ENCODE measurements around the gene BAG1. TPM values are rescaled to one million over a fixed set of nuclear protein-coding genes. Genes with fewer than 3 reads are reported as not detected.

BAG1 gene
- total and polyA plus RNA-seq, 9 donors = 41.0 to 70.9 (median 59.6) TPM

DNA sequence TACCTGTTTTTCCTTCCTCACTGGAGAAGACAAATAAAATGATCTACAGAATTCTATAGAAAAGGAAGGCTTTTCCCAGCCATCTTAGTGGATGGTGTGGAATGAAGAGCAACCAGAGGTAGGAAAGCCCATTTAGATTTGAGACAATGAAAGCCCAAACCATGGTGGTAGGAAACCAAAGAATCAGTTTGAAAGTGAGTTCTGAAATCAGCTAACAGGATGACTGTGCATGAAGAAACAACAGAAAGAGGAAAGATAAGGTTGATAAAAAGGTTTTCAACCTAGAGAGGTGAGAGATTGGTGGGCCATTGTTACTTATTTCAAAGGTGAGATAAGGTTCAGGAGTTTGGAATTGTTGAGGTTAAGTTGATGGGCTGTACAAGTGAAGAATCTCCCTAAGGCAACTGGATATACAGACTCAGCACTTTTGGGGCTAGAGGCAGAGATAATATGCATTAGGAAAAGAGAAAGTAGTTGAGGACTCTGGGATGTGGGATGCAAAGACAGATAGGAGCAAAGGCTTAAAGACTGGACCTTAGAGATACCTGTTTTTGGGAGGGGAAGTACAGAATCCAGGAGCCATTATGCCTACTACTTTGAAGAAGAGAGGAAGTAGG, 2.8 kb upstream of the BAG1 start:
- H3K36me3 ChIP-seq = no peaks in the 10 kb centered on the region
- H3K27ac ChIP-seq = no peak overlapping the region
- peaks cover 11% of the 10 kb centered on the region for H3K4me1 ChIP-seq (ENCODE audit: insufficient read depth)
- no peak for TF ChIP-seq POLR2A (IDR thresholded peaks at IDR 0.05)
- TF ChIP-seq, protein P1, sequence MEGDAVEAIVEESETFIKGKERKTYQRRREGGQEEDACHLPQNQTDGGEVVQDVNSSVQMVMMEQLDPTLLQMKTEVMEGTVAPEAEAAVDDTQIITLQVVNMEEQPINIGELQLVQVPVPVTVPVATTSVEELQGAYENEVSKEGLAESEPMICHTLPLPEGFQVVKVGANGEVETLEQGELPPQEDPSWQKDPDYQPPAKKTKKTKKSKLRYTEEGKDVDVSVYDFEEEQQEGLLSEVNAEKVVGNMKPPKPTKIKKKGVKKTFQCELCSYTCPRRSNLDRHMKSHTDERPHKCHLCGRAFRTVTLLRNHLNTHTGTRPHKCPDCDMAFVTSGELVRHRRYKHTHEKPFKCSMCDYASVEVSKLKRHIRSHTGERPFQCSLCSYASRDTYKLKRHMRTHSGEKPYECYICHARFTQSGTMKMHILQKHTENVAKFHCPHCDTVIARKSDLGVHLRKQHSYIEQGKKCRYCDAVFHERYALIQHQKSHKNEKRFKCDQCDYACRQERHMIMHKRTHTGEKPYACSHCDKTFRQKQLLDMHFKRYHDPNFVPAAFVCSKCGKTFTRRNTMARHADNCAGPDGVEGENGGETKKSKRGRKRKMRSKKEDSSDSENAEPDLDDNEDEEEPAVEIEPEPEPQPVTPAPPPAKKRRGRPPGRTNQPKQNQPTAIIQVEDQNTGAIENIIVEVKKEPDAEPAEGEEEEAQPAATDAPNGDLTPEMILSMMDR (IDR thresholded peaks at IDR 0.05) = no peak
- no peak for TF ChIP-seq EP300 (IDR thresholded peaks at IDR 0.05)
- intact Hi-C loops (cut with DNase I) = no loop called here
- H3K4me3 ChIP-seq = no peak overlapping the region
- H3K27me3 ChIP-seq = no peaks in the 10 kb centered on the region
- no peak for DNase-seq
- no peaks in the 10 kb centered on the region for H3K9me3 ChIP-seq

DNA sequence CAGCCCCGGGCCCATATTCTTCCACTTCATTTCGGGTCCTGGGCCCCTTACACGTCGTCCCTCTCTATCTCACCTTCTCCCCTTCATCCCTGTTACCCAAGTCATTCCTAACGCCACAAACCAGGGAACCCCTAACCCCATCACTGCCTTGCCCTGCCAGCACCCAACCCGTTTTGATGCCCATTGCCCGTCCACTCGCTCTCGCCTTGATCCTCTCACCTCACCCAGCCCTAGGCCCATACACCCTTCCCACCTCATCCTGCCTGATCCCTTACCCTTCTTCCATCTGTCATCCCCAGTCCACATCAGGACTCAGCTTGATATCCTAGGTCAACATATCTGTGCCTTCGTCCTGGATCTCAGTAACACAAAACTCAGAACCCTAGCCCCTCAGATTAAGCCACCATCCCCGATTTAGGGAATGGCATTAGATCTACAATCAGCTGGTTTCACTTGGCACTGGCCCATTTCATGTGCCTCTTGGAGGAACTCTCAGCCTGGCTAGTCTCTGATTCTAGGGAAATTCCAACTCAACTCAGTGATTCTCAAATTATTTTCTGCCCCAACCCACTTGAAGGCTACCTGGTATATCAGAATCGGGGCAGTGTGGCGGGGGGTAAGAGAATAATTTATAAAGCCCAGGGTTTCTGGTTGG, 830 bp upstream of the BAG1 start:
- TF ChIP-seq, protein P1 (IDR thresholded peaks at IDR 0.05) = no peak
- no peak for TF ChIP-seq POLR2A (IDR thresholded peaks at IDR 0.05)
- no peak for TF ChIP-seq EP300 (IDR thresholded peaks at IDR 0.05)
- Histone ChIP-seq H3K9me3 (no peaks in the 10 kb centered on the region), H3K4me1 (ENCODE audit: insufficient read depth) (peaks cover 11% of the 10 kb centered on the region), H3K36me3 (no peaks in the 10 kb centered on the region), H3K4me3 (peak overlapping the region; percentile 55), H3K27me3 (no peaks in the 10 kb centered on the region), H3K27ac (peak overlapping the region; percentile 17 to 64)
- peak in 1 of 5 donors; percentile 46 for DNase-seq
- intact Hi-C loops (cut with DNase I) = no loop called here
- 17 to 20% (median 19%) methylated on average over 13 of the region's 13 CpGs for WGBS, 3 donors

DNA sequence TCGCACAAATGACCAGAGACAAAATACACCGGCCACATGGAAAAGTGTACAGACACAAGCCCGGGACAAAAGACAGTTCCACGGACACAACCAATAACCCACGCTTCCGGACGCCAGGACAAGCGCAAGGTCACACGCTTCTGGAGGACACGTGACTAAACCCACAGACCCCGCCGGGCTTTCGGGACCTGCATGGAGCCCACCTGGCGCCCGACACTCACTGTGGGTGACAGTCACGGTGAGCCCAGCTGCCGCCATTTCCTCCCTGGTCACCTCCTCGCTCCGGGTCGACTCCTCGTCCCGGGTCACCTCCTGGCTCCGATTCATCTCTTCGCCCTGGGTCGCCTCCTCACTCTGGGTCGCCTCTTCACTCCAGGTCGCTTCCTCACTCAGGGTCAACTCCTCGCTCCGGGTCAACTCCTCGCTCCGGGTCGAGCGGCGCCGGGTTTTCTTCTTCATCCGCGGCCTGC, 470 bp downstream of the BAG1 start:
- H3K27ac ChIP-seq = peak overlapping the region; percentile 67 to 82
- DNase-seq = peak in 1 of 5 donors; percentile 59
- H3K4me3 ChIP-seq = peak overlapping the region; percentile 72
- intact Hi-C loops (cut with DNase I) = no loop called here
- no peaks in the 10 kb centered on the region for H3K27me3 ChIP-seq
- WGBS, 3 donors = 0 to 1% (median 0%) methylated on average over 37 of the region's 37 CpGs
- H3K36me3 ChIP-seq = no peaks in the 10 kb centered on the region
- TF ChIP-seq POLR2A (IDR thresholded peaks at IDR 0.05) (no peak), EP300 (IDR thresholded peaks at IDR 0.05) (no peak)
- H3K9me3 ChIP-seq = no peaks in the 10 kb centered on the region
- H3K4me1 ChIP-seq (ENCODE audit: insufficient read depth) = peaks cover 11% of the 10 kb centered on the region

DNA sequence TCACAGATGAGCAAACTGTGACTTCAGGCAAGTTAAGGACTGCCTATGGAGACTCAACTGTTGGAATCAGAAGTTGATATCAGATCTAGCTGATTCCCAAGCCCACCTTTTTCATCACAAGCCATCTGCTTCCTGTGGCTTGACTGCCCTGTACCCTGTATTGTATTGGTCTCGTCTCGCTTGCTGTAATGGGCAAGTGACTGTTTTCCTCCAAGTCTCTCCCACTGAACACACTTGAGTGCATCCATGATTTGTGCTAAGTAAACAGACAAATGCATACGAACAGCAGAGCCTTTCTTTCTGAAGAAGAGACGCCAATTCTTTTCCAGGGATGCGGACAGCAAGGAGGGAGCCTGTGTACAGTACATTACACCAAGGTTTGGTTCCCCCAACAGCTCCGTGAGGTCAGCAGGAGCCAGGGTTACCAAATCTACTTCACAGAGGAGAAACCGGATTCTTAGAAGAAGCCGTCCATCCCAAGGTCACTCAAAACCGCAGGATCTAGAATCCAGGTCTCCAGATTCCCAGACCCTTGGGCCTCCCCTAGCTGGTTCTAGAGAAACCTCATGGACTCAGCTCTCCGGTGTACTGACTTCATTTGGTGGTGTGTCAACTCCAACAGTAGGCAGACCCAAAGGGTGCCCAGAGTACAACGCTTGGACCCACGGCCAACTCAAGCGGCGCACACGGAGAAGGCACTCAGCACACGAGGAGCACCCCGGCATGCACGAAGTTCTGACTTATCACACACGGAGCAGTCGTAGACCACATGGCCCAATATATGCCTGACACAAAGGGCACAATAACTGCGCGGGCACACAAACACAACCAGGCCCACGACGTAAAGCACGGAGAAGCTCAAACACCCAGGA, 1.1 kb downstream of the BAG1 start:
- WGBS, 3 donors = 6 to 7% (median 7%) methylated on average over 25 of the region's 25 CpGs
- H3K9me3 ChIP-seq = no peaks in the 10 kb centered on the region
- TF ChIP-seq POLR2A (IDR thresholded peaks at IDR 0.05) = no peak
- no peak for TF ChIP-seq EP300 (IDR thresholded peaks at IDR 0.05)
- TF ChIP-seq, protein P1 (IDR thresholded peaks at IDR 0.05) = no peak
- peaks cover 11% of the 10 kb centered on the region for H3K4me1 ChIP-seq (ENCODE audit: insufficient read depth)
- intact Hi-C loops (cut with DNase I) = no loop called here
- H3K27me3 ChIP-seq = no peaks in the 10 kb centered on the region
- peak in 4 of 5 donors; percentile 26 to 49 (median 40) for DNase-seq
- no peaks in the 10 kb centered on the region for H3K36me3 ChIP-seq
- peak overlapping the region; percentile 72 for H3K4me3 ChIP-seq
- no peak overlapping the region for H3K27ac ChIP-seq
